Esophagus squamous epithelium (tissue), 4 donors: ENCODE measurements around the gene ADIPOR2.

ENCODE experiments used
- POLR2A ChIP-seq, 4 donors: fragments of 450-650 bp; IDR thresholded peaks; one replicate each; pipeline ENCODE4 v1.6.1; 2017; ENCODE audit warnings: antibody characterized with exemption in 4 of 4, mild to moderate bottlenecking in 4 of 4, moderate library complexity in 3 of 4
- TF ChIP-seq, protein P1 (sequence below), 6 experiments: fragments of 450-650 bp in 4 of 6; fragments of 200-600 bp in 2 of 6; sonication (generic) in 2 of 6; IDR thresholded peaks; one replicate each; pipeline ENCODE4 v1.5.1; 2016 to 2019; ENCODE audit warnings: antibody characterized with exemption in 6 of 6, mild to moderate bottlenecking in 4 of 6, moderate library complexity in 4 of 6

DNA sequence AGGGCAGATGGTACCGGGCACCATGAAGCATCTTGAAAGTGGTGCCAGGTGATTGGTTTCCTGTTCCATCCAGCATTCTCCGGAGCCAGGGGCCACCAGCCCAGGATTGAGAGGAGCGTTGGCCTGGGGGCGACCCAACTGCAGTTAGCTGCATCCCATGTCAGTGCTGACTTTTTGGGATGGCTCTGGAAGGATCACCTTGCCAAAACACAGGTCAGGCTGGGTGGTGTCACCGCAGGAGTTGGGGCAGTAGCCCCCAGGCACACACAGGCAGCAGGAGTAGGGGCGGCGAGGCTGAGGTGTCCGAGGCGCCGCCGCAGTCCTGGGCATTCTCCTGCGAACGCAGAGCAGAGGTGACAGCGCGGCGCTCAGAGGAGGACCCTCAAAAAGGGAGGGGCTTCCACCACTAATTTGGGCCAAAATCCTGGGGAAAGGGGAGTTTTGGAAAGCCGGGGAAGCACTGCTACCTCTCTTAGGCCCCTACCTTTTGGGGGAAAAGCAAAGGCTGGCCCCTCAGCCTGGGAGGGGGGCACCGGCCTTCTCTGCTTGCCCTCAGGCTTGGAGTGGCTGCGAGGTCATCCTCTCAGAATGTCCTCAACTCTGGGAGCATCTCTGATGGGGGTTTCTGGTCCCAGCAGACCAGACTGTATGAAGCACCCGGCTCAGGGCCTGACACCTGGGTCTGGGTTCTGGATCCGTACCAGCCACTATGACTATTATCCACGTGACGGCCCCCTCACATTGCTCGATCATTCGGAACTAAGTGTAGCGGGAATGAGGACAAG lies 102.7 kb downstream of the ADIPOR2 start:
- TF ChIP-seq, protein P1, sequence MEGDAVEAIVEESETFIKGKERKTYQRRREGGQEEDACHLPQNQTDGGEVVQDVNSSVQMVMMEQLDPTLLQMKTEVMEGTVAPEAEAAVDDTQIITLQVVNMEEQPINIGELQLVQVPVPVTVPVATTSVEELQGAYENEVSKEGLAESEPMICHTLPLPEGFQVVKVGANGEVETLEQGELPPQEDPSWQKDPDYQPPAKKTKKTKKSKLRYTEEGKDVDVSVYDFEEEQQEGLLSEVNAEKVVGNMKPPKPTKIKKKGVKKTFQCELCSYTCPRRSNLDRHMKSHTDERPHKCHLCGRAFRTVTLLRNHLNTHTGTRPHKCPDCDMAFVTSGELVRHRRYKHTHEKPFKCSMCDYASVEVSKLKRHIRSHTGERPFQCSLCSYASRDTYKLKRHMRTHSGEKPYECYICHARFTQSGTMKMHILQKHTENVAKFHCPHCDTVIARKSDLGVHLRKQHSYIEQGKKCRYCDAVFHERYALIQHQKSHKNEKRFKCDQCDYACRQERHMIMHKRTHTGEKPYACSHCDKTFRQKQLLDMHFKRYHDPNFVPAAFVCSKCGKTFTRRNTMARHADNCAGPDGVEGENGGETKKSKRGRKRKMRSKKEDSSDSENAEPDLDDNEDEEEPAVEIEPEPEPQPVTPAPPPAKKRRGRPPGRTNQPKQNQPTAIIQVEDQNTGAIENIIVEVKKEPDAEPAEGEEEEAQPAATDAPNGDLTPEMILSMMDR (IDR thresholded peaks at IDR 0.05), result no peak
- TF ChIP-seq POLR2A (IDR thresholded peaks at IDR 0.05), result no peak
